WTC11 (cell line): ENCODE results near the gene TBC1D14. TPM values are rescaled to one million over a fixed set of nuclear protein-coding genes. Genes with fewer than 3 reads are reported as not detected.

Source experiments
- ATAC-seq: fragments of 200-7000 bp; cut with Tn5 transposase; 2 replicates; pipeline ENCODE4 v1.10.0; 2021; ENCODE audit warnings: mild to moderate bottlenecking, moderate library complexity
- CTCF ChIA-PET: fragments of 300-600 bp; sonication (Branson Sonifier 250); formaldehyde crosslinking; loops from one replicate; lab custom pipeline; 2021; ENCODE audit warnings: antibody characterized with exemption; lab: Charles Lee
- POLR2A ChIA-PET: fragments of 350-600 bp; sonication (Branson Sonifier 250); formaldehyde crosslinking; loops from one replicate; lab custom pipeline; 2021; ENCODE audit warnings: antibody characterized with exemption; lab: Charles Lee
- DNase-seq: peaks from one replicate; pipeline ENCODE4 v3.0.0; 2021; ENCODE audit warnings: low spot score
- H3K27ac Mint-ChIP-seq: 2 replicates; pipeline ENCODE4 v1.8.0; 2021; ENCODE audit warnings: mixed read lengths
- H3K27me3 Mint-ChIP-seq: 2 replicates; pipeline ENCODE4 v1.8.0; 2021; ENCODE audit warnings: low read depth, mild to moderate bottlenecking, moderate library complexity, mixed read lengths
- H3K36me3 Mint-ChIP-seq: 2 replicates; pipeline ENCODE4 v1.8.0; 2021; ENCODE audit warnings: mixed read lengths
- H3K4me1 Mint-ChIP-seq: 2 replicates; pipeline ENCODE4 v1.8.0; 2022; ENCODE audit warnings: mixed read lengths
- H3K4me3 Mint-ChIP-seq: 2 replicates; pipeline ENCODE4 v1.8.0; 2021; ENCODE audit warnings: mild to moderate bottlenecking, moderate library complexity, mixed read lengths
- H3K9me3 Mint-ChIP-seq: 2 replicates; pipeline ENCODE4 v1.8.0; 2021; ENCODE audit warnings: mixed read lengths
- NFATC4 ChIP-seq: fragments of 250-450 bp; sonication (Bioruptor Pico); IDR thresholded peaks from 2 replicates; pipeline ENCODE4 v1.9.0; 2021; ENCODE audit warnings: mild to moderate bottlenecking
- NFE2L1 ChIP-seq: sonication (generic); formaldehyde crosslinking; IDR thresholded peaks from 2 replicates; pipeline ENCODE4 v1.8.1; 2023; ENCODE audit warnings: missing genetic modification reagents
- STAT6 ChIP-seq: sonication (generic); formaldehyde crosslinking; conservative IDR thresholded peaks from 2 replicates; pipeline ENCODE4 v1.8.1; 2023; ENCODE audit warnings: mild to moderate bottlenecking, low read depth, missing genetic modification reagents, moderate library complexity
- TEAD1 ChIP-seq: sonication (generic); formaldehyde crosslinking; IDR thresholded peaks from 2 replicates; pipeline ENCODE4 v1.8.0; 2022; ENCODE audit warnings: mild to moderate bottlenecking, missing genetic modification reagents
- ZNF121 ChIP-seq: sonication (generic); formaldehyde crosslinking; IDR thresholded peaks from 2 replicates; pipeline ENCODE4 v1.8.0; 2023; ENCODE audit warnings: missing genetic modification reagents
- ZNF512 ChIP-seq: sonication (generic); formaldehyde crosslinking; IDR thresholded peaks from 2 replicates; pipeline ENCODE4 v1.8.1; 2022; ENCODE audit warnings: missing genetic modification reagents, borderline replicate concordance
- total RNA-seq: library from RNA; stranded (reverse); gene quantifications from 3 replicates; pipeline ENCODE4 v1.2.3, GENCODE V29; 2021
- TF ChIP-seq, protein P1 (sequence below): sonication (generic); formaldehyde crosslinking; IDR thresholded peaks from 2 replicates; pipeline ENCODE4 v1.8.0; 2022; ENCODE audit warnings: mild to moderate bottlenecking, missing genetic modification reagents
- TF ChIP-seq, protein P2 (sequence below): fragments of 250-450 bp; sonication (Bioruptor Pico); IDR thresholded peaks from 2 replicates; pipeline ENCODE4 v1.9.0; 2021; ENCODE audit warnings: moderate library complexity, mild to moderate bottlenecking, inconsistent platforms, borderline replicate concordance
- TF ChIP-seq, protein P3 (sequence below): sonication (generic); formaldehyde crosslinking; IDR thresholded peaks from 2 replicates; pipeline ENCODE4 v1.8.1; 2023; ENCODE audit warnings: mild to moderate bottlenecking, missing genetic modification reagents, moderate library complexity
- TF ChIP-seq, protein P4 (sequence below): sonication (generic); formaldehyde crosslinking; IDR thresholded peaks from 2 replicates; pipeline ENCODE4 v1.8.1; 2023; ENCODE audit warnings: mild to moderate bottlenecking, moderate library complexity, missing genetic modification reagents

The TBC1D14 gene
- total RNA-seq, 1 experiment from 2014 or later: 45.1 TPM

GRCh38 chr4:6987588-6987961 lies 77.9 kb downstream of the TBC1D14 start:
- Mint-ChIP-seq H3K36me3 (no peaks in the 10 kb centered on the region), H3K9me3 (no peaks in the 10 kb centered on the region), H3K27ac (peak overlapping the region; percentile 99), H3K27me3 (no peaks in the 10 kb centered on the region; the same call in 1 of the 2 replicates), H3K4me3 (peak overlapping the region; percentile 99), H3K4me1 (peaks cover 40% of the 10 kb centered on the region)
- TF ChIP-seq NFATC4 (CRISPR knock-in tag) (no peak), ZNF121 (no peak), TEAD1 (CRISPR knock-in tag) (no peak), ZNF512 (CRISPR knock-in tag) (no peak)
- TF ChIP-seq, protein P1, sequence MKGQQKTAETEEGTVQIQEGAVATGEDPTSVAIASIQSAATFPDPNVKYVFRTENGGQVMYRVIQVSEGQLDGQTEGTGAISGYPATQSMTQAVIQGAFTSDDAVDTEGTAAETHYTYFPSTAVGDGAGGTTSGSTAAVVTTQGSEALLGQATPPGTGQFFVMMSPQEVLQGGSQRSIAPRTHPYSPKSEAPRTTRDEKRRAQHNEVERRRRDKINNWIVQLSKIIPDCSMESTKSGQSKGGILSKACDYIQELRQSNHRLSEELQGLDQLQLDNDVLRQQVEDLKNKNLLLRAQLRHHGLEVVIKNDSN: no peak
- TF ChIP-seq, protein P2, sequence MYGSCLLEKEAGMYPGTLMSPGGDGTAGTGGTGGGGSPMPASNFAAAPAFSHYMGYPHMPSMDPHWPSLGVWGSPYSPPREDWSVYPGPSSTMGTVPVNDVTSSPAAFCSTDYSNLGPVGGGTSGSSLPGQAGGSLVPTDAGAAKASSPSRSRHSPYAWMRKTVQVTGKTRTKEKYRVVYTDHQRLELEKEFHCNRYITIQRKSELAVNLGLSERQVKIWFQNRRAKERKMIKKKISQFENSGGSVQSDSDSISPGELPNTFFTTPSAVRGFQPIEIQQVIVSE (CRISPR knock-in tag): no peak
- TF ChIP-seq, protein P3, sequence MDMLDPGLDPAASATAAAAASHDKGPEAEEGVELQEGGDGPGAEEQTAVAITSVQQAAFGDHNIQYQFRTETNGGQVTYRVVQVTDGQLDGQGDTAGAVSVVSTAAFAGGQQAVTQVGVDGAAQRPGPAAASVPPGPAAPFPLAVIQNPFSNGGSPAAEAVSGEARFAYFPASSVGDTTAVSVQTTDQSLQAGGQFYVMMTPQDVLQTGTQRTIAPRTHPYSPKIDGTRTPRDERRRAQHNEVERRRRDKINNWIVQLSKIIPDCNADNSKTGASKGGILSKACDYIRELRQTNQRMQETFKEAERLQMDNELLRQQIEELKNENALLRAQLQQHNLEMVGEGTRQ (CRISPR knock-in tag): no peak
- TF ChIP-seq, protein P4, sequence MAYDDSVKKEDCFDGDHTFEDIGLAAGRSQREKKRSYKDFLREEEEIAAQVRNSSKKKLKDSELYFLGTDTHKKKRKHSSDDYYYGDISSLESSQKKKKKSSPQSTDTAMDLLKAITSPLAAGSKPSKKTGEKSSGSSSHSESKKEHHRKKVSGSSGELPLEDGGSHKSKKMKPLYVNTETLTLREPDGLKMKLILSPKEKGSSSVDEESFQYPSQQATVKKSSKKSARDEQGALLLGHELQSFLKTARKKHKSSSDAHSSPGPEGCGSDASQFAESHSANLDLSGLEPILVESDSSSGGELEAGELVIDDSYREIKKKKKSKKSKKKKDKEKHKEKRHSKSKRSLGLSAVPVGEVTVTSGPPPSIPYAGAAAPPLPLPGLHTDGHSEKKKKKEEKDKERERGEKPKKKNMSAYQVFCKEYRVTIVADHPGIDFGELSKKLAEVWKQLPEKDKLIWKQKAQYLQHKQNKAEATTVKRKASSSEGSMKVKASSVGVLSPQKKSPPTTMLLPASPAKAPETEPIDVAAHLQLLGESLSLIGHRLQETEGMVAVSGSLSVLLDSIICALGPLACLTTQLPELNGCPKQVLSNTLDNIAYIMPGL (CRISPR knock-in tag): no peak
- ATAC-seq: peak; percentile 23
- ChIA-PET POLR2A (interaction anchor here (2.0 to 2.2 kb wide), 2 partner anchors 14 to 78 kb away, joined by 6 to 12 read pairs; partner anchors contain the start of gene TBC1D14), CTCF (interaction anchor here (0.7 to 3.0 kb wide), 9 partner anchors 14 to 269 kb away, joined by 3 to 47 read pairs (median 5); partner anchors contain the start of genes GRPEL1 and TADA2B)
- no peak for DNase-seq

DNA sequence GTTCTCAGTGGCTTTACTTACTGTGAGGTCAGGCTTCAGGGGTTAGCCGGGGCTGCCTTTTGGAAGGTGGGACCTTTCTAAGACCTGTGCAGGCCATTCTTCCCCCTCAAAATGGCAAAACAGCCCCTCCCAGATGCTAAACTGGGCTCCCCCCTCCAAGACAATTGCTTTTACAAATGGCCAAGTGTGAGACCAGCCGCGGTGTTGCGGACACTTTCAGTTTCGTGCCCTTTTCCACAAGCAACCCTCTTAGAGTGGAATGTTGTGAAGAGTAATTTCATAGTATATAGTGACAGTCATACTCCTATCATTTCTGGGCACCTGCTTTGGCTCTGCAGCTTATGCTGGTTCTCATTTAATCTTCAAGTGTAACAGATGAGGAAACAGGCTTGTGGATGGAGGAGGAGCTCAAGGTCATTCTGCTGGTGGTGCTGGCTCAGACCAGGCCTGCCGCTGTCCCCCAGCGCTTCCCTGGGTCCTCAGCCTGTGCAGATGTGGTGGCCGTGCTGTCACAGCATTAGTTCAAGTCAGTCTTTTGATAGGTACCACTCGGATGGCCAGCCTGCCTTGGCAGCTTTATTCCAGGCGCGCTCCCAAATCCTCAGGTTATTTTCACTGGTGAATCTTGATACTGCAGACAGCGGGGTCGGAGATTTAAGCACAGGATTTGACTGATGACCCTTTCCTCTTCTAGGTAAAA lies 78.5 kb downstream of the TBC1D14 start:
- no peak for ATAC-seq
- no peak for DNase-seq
- H3K4me1 Mint-ChIP-seq: peaks cover 40% of the 10 kb centered on the region
- no peaks in the 10 kb centered on the region; the same call in 1 of the 2 replicates for H3K27me3 Mint-ChIP-seq
- ChIA-PET CTCF (interaction anchor here (0.7 to 3.0 kb wide), 7 partner anchors 14 to 114 kb away, joined by 3 to 47 read pairs (median 7); partner anchors contain the start of genes GRPEL1 and TADA2B), POLR2A (interaction anchor here (2.0 to 2.2 kb wide), 2 partner anchors 14 to 79 kb away, joined by 6 to 12 read pairs; partner anchors contain the start of gene TBC1D14)
- H3K4me3 Mint-ChIP-seq: peak overlapping the region; percentile 99
- H3K36me3 Mint-ChIP-seq: 0 out of 2 replicates have a peak, but pooled peaks cover 2% of the 10 kb centered on the region
- TF ChIP-seq, protein P3 (CRISPR knock-in tag): no peak
- TF ChIP-seq NFE2L1: no peak
- no peak for TF ChIP-seq STAT6 (CRISPR knock-in tag)
- no peaks in the 10 kb centered on the region for H3K9me3 Mint-ChIP-seq
- H3K27ac Mint-ChIP-seq: peak overlapping the region; percentile 99; the same call in 1 of the 2 replicates
